ENCODE measurements around the gene F2RL1. TPM values are rescaled to one million over a fixed set of nuclear protein-coding genes. Genes with fewer than 3 reads are reported as not detected.

F2RL1 gene
- total and polyA plus RNA-seq, 2 of the 13 experiments (the other 11 are each of a cell fraction or from before 2014, with no cell fraction given): 9.9 to 23.0 TPM

GRCh38 chr5:76820526-76820890, 1.7 kb downstream of the F2RL1 start:
- no peaks in the 10 kb centered on the region for H3K27me3 ChIP-seq (ENCODE audit: control insufficient read depth in 1 of 2, insufficient read depth in 2 of 2, low read length in 2 of 2)
- FAIRE-seq: no peak
- no peak for ATAC-seq
- H4K20me1 ChIP-seq (ENCODE audit: insufficient read depth, low read length): no peaks in the 10 kb centered on the region
- peaks cover 37% of the 10 kb centered on the region for H3K4me1 ChIP-seq (ENCODE audit: insufficient read depth, low read length)
- peaks cover 2% of the 10 kb centered on the region for H3K79me2 ChIP-seq (ENCODE audit: insufficient read depth, low read length)
- H3K36me3 ChIP-seq (replicated peaks in 1 of 2; ENCODE audit: control insufficient read depth in 1 of 2, insufficient read depth in 2 of 2, low read length in 2 of 2): no peaks in the 10 kb centered on the region
- TF ChIP-seq ELF3 (CRISPR knock-in tag; IDR thresholded peaks at IDR 0.05): 0 out of 2 replicates have a peak, but pooled peaks have one; percentile 27
- TF ChIP-seq NFATC3 (CRISPR knock-in tag; IDR thresholded peaks at IDR 0.05): no peak
- peak; percentile 26 for DNase-seq (ENCODE audit: low spot score)
- no peak overlapping the region for H2AFZ ChIP-seq (ENCODE audit: low read length)
- intact Hi-C loops (cut with micrococcal nuclease; ENCODE audit: unreplicated experiment): no loop called here
- BruUV-seq (replicated peaks): no TSS peak
- H3K9ac ChIP-seq (ENCODE audit: insufficient read depth, low read depth, low read length): peak overlapping the region; percentile 68; the same call in 1 of the 2 replicates
- no peak overlapping the region for H3K27ac ChIP-seq (ENCODE audit: extremely low read length, insufficient read depth, low read length)
- in situ Hi-C loops (cut with HindIII; ENCODE audit: extremely low pct_ligation_motif_present, low pct_unique_long_range_greater_than_20kb): no loop called here
- peak overlapping the region; percentile 77 to 84 (median 80); a peak in 4 of 6 replicates for H3K4me3 ChIP-seq (replicated peaks in 1 of 3; ENCODE audit: insufficient read depth in 1 of 3, low read depth in 2 of 3, low read length in 3 of 3)
- H3K9me3 ChIP-seq (ENCODE audit: low read length): no peaks in the 10 kb centered on the region
- POLR2A ChIA-PET: interaction anchor here (3.2 to 3.6 kb wide), 2 partner anchors 14 to 30 kb away, joined by 14 to 44 read pairs; no protein-coding TSS in a partner anchor
- peak overlapping the region; percentile 93 for H3K4me2 ChIP-seq (ENCODE audit: low read depth, low read length)
- whole genome bisulfite sequencing (ENCODE audit: low lambda C conversion rate): 11% methylated on average over 2 of the region's 2 CpGs
- CTCF ChIA-PET (ENCODE audit: low intra/inter-chr PET ratio, low total read pairs): no interaction called here

GRCh38 chr5:76821136-76821535, 2.3 kb downstream of the F2RL1 start:
- Histone ChIP-seq H4K20me1 (ENCODE audit: insufficient read depth, low read length) (no peaks in the 10 kb centered on the region), H3K36me3 (replicated peaks in 1 of 2; ENCODE audit: control insufficient read depth in 1 of 2, insufficient read depth in 2 of 2, low read length in 2 of 2) (no peaks in the 10 kb centered on the region), H3K4me1 (ENCODE audit: insufficient read depth, low read length) (peaks cover 37% of the 10 kb centered on the region), H3K27ac (ENCODE audit: extremely low read length, insufficient read depth, low read length) (no peak overlapping the region), H3K4me3 (replicated peaks in 1 of 3; ENCODE audit: insufficient read depth in 1 of 3, low read depth in 2 of 3, low read length in 3 of 3) (peak overlapping the region in 1 of 3 experiments; percentile 10; a peak in 2 of 6 replicates), H3K4me2 (ENCODE audit: low read depth, low read length) (peak overlapping the region; percentile 93), H3K9ac (ENCODE audit: insufficient read depth, low read depth, low read length) (no peak overlapping the region), H3K79me2 (ENCODE audit: insufficient read depth, low read length) (peaks cover 2% of the 10 kb centered on the region), H3K27me3 (ENCODE audit: control insufficient read depth in 1 of 2, insufficient read depth in 2 of 2, low read length in 2 of 2) (no peaks in the 10 kb centered on the region), H3K9me3 (ENCODE audit: low read length) (no peaks in the 10 kb centered on the region), H2AFZ (ENCODE audit: low read length) (no peak overlapping the region)
- BruUV-seq (replicated peaks): no TSS peak
- in situ Hi-C loops (cut with HindIII; ENCODE audit: extremely low pct_ligation_motif_present, low pct_unique_long_range_greater_than_20kb) (no loop called here), intact Hi-C loops (cut with micrococcal nuclease; ENCODE audit: unreplicated experiment) (no loop called here)
- CTCF ChIA-PET (ENCODE audit: low intra/inter-chr PET ratio, low total read pairs): no interaction called here
- FAIRE-seq (no peak), DNase-seq (ENCODE audit: low spot score) (no peak), ATAC-seq (no peak)
- WGBS (ENCODE audit: low lambda C conversion rate): 80% methylated on average over 4 of the region's 4 CpGs
- POLR2A ChIA-PET: interaction anchor here (3.2 to 3.6 kb wide), 2 partner anchors 14 to 31 kb away, joined by 14 to 44 read pairs; no protein-coding TSS in a partner anchor
- no peak for TF ChIP-seq BHLHE40 (IDR thresholded peaks at IDR 0.05; ENCODE audit: low read length)
- TF ChIP-seq MBNL3 (CRISPR knock-in tag; conservative IDR thresholded peaks at IDR 0.05): no peak
- TF ChIP-seq, protein P1, sequence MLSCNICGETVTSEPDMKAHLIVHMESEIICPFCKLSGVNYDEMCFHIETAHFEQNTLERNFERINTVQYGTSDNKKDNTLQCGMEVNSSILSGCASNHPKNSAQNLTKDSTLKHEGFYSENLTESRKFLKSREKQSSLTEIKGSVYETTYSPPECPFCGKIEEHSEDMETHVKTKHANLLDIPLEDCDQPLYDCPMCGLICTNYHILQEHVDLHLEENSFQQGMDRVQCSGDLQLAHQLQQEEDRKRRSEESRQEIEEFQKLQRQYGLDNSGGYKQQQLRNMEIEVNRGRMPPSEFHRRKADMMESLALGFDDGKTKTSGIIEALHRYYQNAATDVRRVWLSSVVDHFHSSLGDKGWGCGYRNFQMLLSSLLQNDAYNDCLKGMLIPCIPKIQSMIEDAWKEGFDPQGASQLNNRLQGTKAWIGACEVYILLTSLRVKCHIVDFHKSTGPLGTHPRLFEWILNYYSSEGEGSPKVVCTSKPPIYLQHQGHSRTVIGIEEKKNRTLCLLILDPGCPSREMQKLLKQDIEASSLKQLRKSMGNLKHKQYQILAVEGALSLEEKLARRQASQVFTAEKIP (CRISPR knock-in tag; IDR thresholded peaks at IDR 0.05; ENCODE audit: borderline replicate concordance): no peak
- TF ChIP-seq NR2C2 (CRISPR knock-in tag; IDR thresholded peaks at IDR 0.05; ENCODE audit: borderline replicate concordance): no peak
- no peak for TF ChIP-seq TAF15 (IDR thresholded peaks at IDR 0.05; ENCODE audit: low read depth, low read length, poor library complexity, severe bottlenecking)
- TF ChIP-seq ZNF616 (CRISPR knock-in tag; IDR thresholded peaks at IDR 0.05; ENCODE audit: low read depth): no peak
- TF ChIP-seq HES4 (CRISPR knock-in tag; IDR thresholded peaks at IDR 0.05; ENCODE audit: borderline replicate concordance): no peak
- no peak for TF ChIP-seq ZNF275 (CRISPR knock-in tag; IDR thresholded peaks at IDR 0.05; ENCODE audit: borderline replicate concordance)
- TF ChIP-seq SMARCC2 (IDR thresholded peaks at IDR 0.05): no peak
- no peak for TF ChIP-seq SALL1 (CRISPR knock-in tag; IDR thresholded peaks at IDR 0.05)
- TF ChIP-seq ZNF768 (CRISPR knock-in tag; IDR thresholded peaks at IDR 0.05): no peak
- TF ChIP-seq NFIC (IDR thresholded peaks at IDR 0.05; ENCODE audit: low read length): no peak
- TF ChIP-seq ZKSCAN8 (CRISPR knock-in tag; IDR thresholded peaks at IDR 0.05; ENCODE audit: borderline replicate concordance): no peak
- TF ChIP-seq ZNF761 (CRISPR knock-in tag; conservative IDR thresholded peaks at IDR 0.05): no peak
- TF ChIP-seq BORCS8-MEF2B (CRISPR knock-in tag; IDR thresholded peaks at IDR 0.05): no peak
- TF ChIP-seq ZNF569 (CRISPR knock-in tag; IDR thresholded peaks at IDR 0.05; ENCODE audit: borderline replicate concordance): no peak

All from HepG2 (cell line).